Non-pigmented ciliary epithelial cell (primary cell): ENCODE measurements around the gene YKT6.
"Not testable (repeated sequence)": the region's sequence is repeated elsewhere in the genome, so short reads cannot be mapped to it uniquely, and the experiment has no call there.

ENCODE experiments used
- DNase-seq: peaks from one replicate; pipeline ENCODE4 v3.0.0-alpha.2; 2010; ENCODE audit warnings: low read depth

The YKT6 gene

DNA sequence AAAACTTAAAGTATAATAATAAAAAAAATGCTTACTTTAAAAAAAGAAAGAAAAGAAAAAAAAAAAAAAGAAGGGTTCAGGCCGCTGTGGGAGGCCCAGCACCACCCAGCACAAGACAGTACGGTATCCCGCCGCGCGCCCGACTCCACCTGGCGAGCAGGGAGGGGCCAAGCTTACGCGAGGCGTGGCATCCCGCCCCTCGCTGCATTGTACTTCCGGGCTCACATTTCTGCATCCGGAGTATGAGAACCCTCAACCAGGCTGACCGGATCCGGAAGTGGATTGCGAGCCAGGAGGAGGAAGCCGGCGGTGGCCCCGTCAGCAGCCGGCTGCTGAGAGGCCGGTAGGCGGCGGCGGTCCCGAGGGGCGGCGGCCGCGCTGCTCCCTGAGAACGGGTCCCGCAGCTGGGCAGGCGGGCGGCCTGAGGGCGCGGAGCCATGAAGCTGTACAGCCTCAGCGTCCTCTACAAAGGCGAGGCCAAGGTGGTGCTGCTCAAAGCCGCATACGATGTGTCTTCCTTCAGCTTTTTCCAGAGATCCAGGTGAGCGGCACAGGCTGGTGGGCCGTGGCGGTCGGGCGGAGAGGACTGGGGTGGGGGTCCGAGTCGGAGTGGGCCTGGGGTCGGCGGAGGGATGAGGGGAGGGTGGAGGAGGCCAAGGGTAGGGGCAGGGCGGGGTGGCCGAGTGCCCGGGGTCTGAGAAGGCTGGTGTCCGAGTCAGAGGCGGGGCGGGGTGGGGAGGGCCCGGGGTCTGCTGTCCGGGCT, at the start of gene YKT6:
YKT6 (plus strand) TSS at position 280 of the 763 bp plus-strand sequence; CDS start at position 438, 158 bp downstream.
- DNase-seq = peak; percentile 61

DNA sequence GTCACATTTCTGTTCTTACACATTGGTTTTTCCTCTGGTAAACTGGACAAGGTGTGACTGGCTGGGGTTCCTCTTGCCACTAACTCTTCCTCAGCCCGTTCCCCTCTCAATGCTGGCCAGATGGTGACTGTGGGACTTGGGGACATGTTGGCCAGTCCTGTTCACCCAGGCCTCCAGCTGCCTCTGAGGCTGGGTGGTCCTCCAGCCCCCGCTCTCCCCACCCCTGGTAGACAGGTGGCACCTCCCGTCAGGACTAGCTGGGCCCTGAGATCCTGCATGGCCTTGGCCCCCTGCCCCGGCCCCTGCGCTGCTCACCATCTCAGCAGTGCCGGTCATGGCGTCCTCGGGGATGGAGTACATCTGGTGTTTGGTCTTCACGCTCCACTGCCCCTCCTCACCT, 48.8 kb upstream of the YKT6 start:
- DNase-seq = no peak

DNA sequence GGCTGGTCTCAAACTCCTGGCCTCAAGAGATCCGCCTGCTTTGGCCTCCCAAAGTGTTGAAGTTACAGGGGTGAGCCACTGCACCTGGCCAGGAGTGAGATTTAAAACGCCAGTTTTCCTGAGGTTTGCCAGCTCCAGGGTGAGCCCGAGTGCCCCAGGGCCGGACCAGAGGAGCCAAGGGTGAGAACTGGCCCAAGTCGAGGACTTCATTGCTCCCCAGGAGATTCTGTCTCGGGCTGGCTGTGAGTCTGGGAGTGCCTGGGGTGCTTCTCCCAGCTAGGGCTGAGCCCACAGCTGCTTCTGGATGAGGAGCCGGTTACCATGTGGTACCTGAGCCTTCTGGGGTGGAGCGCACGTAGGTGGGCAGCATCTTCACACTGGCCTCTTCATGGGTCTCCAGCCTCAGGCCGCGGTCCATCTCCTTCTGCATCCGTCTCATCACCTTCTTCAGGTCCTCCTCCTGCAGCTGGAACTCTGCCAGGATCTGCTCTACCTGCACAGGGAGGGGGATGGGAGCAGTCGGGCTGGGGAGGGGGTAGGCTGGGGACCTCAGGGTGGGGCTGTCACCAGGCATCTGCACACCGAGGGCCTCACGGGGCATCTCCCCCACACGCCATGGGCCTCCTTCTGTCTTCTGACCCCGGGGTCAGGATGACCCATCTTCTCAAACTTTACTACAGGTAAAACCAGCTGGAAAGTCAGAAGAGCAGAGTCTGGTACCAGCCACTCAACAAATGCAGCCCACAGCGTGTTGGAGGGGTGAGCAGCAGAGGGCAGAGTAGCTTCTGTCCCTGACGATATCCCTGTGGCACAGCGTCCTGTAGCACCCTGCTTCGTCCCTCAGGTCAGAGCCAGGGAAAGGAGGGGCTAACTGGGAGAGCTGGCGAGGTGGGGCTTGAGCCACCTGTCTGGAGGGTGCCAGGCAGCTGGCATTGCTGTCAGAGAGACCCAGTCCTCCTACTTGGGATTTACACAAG, 47.5 kb upstream of the YKT6 start:
- no peak for DNase-seq

DNA sequence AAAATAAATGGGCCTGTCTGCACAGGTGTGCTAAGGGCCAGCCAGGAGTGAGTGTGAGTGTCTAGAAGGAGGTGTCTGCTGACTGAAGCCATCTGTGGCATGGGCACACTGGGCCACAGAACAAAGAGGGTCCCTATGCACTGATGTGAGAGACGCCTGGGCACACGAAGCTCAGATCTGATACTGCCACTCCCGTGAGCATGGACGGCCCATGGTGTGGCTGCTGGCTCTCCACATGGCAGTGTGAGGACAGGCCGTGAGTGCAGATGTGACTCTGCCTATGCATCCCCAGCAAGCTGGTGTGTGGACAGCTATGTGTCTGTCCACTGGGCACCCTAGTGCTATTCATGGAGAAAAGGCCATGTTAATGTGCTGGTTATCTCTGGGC, 46.8 kb upstream of the YKT6 start:
- no peak for DNase-seq

DNA sequence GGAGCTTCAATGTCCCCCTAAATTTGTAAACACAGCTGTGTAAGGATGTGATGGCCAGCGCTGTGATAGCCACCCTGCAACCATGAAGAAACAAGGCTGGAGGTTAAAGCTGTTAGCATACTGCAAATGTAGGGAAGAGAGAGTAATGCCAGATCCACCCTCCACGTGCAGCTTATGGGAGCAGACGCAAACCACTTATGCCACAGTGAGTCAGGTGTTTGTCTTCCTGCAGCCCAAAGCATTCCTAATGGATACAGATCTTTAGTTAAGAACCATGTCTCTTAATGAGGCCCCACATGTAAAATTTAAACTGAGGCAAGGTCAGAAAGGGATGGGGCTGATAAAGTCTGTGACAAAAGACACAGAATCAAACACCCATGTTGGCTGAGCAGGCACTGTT, 46.1 kb upstream of the YKT6 start:
- DNase-seq = no peak

DNA sequence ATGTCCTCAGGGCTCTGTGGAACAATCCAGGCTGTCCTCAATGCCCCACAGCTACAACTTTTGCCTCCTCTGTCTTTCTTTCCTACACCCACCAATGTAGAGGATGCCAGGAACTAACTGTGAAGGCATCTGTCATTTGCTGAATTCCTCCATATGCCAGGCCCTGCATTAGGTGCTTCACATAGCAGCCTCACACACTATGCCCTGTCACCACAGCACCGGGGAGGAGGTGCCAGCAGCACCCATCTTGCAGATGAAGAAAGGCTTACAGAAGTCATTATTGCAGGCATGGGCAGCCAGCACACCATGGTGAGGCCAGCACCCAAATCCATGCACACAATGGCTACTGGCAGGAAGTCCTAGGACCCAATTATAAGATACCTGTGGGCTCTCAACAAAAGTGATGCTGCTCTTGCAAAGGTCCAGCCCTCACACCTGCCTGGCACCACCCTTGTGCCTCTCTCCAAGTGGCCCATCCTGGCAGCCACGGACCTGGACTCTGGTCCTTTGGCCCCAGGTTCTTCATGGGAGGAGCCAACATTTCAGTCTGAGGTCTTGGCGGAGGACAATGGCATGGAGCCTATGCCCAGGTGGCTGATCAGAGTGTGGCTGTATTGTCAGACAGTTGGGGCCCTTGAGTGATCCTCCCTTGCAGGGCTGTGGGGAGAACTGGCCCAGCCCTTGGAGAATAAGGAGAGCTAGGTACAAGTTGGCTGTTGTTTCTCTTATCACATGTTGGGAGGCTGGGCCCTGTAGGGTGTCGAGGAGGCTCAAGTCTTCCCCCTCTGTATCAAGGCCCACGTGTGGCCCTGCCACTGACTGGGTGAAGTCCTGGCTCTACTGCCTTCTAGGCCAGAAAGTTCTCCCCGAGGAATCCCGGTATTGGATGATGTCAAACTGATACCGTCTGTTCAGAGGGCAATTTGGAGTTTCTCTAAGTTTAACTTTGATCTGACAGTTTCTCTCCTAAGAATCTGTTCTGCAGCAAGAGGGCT, 45.3 kb upstream of the YKT6 start:
- DNase-seq = no peak

DNA sequence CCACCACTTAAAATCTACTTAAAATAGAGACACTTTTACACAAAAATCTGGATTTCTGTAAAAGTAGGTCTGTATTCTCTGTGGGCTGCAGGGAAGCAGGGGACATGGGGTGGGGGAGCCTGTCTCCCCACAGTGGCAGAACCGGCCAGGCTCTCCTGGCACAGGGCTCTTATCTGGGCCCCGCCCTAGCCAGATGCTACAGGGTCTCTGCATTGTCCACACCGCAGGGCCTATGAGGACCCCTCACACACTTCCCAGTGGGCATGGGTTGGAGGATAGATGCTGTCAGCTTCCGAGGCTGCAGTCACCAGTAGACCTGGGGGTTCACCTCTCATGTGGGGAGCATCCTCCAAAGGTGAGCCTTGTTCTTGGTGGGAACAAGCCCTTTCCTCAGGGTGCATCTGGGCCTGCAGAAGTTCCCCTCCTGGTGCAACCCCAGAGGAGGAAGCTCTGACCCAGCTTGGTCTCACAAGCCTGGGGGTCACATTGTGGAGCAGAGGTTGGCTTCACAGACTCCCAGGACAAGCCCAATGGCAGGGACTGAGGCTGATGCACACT, 44.2 kb upstream of the YKT6 start:
- DNase-seq = no peak

DNA sequence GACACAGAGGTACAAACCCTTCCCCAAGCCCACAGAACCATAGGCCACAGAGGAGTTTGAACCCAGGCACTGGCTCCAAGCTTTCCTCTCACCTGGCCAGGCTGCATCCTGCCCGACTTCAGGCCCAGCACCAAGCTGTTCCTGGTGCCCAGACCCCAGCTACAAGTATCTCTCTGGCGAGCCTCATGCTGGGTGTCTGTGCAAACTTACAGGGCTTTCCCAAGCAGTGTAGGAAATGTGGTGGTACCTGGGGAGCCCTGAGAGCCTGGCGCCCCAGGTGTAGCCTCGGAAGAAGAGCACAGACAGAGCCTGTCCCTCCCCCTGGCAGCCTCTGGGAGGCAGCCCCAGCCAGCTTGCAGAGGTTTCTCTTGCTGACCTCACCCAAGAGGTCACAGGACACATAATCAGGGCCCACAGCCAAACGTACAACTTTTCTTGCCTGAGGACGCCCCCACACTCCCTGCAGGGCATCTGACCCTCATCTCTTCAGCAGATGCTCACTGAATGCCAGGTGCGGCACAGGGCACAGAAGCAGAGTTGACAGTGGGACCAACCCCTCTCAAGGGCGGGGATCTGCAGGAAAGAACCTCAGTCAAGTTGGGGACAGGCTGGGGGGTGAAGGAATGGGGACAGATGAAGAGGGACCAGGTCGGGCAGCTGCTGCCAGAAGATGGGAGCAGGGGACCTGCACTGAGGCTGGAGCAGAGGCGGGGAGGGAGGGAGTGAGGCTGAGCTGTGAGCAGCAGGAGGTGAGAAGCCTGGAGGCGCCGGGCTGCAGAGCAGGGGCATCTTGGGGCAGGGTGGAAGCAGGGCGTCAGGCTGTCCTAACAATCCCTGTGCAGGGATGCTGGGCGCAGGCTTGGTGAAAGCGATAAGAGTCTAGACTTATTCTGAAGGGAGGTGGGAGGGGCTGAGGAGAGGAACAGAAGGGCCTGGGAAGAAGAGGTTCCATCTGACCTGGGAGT, 43.4 kb upstream of the YKT6 start:
- DNase-seq = no peak

DNA sequence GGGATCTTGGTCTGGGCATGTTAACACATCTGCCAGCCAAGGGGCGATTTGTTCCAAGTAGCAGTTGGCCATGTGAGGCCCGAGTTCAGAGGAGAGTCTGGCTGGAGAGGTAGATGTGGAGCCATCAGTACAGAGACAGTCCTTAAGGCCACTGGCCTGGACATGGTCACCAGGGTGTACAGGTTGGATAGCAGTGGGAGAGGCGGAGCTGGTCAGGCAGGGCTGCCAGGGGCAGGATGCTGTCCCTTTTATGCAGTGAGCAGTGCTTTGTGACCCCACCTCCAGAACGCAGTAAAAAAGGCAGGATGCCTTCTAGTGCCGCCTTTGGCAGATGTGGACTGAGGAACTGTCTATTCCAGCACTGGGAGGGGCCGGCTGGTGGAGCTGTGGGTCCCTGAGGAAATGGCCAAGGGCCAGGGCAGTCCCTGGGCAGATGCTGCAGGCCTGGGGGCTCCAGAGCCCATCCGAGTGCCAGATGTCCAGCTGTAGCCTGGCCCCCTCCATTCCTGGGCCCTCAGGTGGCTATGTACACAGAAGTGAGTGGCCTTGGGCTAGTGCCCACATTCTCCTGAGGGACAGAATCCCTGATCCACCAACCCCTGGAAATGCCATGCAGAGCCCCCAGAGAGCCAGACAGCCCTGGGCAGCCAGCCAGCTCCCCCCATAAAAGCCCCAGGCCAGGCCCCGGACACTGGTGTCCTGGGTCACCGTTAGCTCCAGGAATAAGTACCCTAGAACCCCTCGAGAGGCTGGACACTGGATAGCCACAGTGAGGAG, 42.5 kb upstream of the YKT6 start:
- DNase-seq = no peak

DNA sequence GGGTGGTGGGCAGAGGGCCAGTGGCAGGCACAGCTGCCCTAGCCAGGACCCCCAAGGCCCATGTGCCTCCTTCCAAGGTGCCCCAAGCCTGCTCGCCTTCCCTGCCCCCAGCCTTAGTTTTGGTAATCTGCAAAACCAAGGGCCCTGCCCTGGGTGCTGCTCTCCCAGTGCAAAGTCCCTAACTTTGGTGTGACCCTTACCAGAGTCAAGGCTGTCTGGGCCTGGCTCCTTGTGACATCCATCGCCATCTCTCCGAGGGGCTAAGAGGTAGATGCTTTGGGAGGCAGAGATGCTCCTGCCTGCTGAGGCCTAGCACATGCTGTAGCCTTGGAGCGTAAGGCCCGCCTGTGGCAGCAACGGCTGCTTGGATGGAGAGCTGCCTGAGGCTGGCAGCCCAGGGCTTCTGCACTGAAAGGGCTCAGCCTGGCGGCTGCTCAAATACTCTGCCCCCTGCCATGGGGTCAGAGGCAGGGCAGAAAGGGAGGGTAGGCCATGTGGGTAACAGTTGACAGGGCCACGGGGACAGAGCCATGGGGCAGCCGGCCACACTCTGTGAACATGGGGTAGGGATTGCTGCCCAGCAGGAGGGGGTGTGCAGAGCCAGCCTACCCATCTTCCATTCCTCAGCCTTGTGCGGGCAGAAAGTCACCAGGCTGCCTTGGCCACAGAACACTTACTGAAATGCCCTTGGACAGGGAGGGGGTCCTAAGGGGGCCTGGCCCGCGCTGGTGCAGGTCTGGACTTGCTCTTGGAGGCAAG, 41.7 kb upstream of the YKT6 start:
- DNase-seq = no peak

DNA sequence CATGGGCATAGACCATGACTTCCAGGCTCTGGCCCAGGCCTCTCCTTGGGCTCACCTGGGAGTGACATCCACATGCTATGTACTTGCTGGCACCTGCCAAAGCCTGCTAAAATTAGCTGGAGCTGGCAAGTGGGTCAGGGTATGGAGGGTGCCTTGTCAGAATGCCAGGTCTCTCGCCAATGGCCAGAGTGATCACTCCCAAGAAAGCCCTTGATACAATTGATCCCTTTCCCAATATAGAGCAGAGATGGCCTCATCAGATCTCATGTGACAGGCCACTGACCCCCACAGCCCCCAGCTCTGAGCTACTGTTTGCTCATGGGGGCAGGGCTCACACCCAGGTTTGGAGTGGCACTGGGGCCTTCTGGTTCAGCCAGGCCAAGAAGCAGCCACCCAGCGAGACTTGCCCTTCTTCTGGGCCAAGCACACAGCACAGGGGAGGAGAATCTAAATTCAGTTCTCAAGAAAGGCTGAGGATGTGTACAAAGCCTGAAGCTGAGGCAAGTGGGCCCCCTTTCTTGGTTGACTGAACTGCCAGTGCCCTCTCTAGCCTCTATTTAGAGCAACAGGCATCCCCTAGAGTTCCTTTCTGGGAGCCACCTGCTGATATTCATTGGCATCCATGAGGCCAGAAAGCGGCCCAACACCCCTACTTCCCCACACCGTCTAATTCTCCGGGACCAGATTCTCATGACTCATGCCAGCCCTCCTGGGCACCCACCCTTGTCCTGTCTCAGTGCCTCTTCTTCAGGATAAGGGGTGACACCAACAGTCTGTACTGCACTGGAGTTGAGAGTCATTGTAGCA, 40.8 kb upstream of the YKT6 start:
- no peak for DNase-seq

DNA sequence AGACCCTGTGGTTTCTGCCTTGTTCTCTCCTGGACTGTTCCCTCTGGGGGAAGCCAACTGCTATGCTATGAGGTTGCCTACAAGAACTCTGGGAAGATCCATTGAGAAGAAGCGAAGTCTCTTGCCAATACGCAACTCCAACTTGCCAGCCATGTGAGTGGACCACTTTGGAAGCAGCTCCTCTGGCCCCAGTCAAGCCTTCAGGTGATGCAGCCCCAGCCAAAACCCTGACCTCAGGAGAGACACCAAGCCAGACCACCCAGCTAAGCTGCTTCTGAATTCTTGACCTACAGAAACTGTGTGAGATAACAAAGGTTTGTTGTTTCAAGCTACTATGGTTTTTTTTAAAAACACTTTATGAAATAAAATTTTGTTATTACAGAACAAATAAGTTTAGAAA, 39.4 kb upstream of the YKT6 start:
- no peak for DNase-seq

DNA sequence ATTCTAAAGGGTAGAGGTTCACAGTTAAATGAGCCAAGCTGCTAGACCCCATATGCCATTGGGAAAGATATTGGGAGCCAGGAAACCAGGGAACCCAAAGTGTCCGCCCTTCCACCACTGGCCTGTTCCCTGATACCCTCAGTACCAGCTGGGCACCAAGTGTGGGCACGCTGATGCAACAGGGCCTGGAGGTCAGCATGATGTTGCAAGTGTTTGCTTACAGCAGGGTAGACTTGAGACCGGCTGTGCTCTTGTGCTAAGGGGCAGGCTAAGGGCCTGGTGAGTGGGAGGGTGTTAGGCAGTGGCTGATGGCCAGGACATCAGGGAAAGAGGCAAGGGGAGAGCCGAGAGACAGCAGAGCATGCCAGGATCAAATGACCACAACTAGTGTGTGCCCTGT, 38.6 kb upstream of the YKT6 start:
- no peak for DNase-seq

DNA sequence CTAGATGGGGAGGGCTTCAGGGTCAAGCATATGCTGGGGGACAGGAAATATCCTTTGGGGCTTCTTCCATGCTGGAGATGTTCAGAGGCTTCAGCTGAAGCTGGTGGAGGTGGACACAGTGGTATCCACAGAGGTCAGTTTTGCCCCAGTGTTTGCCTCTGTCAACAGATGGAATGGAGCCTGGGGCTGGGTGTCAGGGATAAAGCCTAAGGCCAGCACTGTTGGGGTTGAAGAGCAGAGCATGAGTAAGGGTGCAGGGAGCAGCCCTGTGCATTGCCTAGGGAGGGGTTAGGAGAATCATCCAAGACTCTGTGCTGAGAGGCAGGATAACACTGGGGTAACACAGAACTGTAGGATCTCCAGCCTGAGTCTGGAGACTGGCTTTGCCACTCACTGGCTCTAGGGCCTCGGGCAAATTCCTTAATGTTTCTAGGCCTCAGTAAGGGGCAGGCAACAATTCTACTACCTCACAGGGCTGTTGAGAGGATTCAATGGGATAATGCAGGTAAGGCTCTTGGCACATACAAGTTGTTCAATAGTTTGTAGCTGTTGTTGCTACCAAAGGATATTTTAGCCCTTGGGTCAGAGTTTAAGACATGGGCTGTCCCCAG, 37.9 kb upstream of the YKT6 start:
- DNase-seq = no peak

DNA sequence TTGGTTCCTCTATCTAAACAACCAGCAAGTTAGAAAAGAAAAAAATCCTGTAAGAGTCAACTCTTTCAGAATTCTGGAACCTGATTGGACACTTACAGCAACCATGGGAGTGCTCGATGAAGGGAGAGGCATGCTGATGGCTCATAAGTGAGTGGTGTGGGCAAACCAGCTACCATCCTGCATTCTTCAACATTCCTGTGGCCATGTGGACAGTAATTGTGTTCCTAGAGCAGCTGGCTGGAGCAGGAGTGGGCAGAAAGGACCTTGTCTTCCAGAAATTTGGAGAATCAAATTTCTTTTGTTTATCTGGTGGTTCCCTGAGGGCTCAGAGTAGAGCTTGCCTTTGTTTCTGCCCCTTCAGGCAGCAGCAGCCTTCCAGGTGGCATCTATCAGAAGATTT, 37.2 kb upstream of the YKT6 start:
- DNase-seq = peak; percentile 83

DNA sequence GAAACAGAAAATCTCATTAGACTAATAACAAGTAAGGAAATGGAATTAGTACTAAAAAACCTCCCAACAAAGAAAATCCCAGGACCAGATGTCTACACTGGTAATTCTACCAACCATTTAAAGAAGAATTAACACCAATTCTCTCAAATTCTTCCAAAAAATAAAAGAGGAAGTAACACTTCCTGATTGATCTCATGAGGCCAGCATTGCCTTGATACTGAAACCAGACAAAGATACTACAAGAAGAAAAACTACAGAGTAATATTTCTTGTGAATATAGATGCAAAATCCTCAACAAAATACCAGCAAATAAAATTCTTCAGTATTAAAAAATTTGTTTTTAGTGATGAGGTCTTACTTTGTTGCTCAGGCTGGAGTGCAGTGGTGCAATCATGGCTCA, 32.9 kb upstream of the YKT6 start:
- no peak for DNase-seq

DNA sequence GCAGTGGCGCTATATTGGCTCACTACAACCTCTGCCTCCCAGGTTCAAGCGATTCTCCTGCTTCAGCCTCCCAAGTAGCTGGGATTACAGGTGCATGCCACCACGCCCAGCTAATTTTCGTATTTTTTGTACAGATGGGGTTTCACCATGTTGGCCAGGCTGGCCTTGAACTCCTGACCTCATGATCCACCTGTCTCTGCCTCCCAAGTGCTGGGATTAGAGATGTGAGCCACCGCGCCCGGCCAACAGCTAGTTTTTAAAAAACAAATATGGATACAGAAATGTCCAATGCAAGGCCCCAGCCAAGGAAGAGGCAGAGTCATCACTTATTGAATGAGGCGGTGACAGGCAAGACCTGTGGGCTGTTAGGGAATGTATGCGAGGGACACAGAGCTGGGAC, 28.9 kb upstream of the YKT6 start:
- DNase-seq = not testable (repeated sequence)

DNA sequence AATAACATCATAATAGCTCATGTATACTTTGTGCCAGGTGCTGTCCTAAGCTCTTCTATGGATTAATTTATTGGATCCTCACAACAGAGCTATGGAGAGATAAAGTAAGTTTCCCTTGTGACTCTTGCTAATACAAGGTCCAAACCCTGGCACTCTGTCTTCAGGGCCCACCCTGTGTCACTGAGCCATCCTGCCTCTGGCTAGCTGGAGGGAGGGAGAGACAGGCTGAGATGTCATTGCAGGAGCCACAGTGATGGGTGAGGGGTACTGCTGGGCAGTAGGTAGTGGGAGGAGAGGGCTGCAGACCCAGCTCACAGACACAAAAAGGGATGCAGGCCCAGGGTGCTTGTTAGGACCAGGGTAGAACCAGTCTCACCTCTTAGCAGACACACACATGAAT, 28.4 kb upstream of the YKT6 start:
- DNase-seq = no peak
